Activated naive CD8-positive, alpha-beta T cell treated with anti-CD3 and anti-CD28 coated beads for 36 hours (primary cell): Measurements from ENCODE around the gene C1QTNF5. TPM values are rescaled to one million over a fixed set of nuclear protein-coding genes. Genes with fewer than 3 reads are reported as not detected.

Experiments used
- DNase-seq: peaks from one replicate; pipeline ENCODE4 v3.0.0; 2021
- H3K27ac Mint-ChIP-seq: one replicate; pipeline ENCODE4 v1.8.0; 2022; ENCODE audit warnings: mild to moderate bottlenecking, moderate library complexity, mixed read lengths
- H3K27me3 Mint-ChIP-seq: one replicate; pipeline ENCODE4 v1.8.0; 2022; ENCODE audit warnings: mild to moderate bottlenecking, mixed read lengths
- H3K36me3 Mint-ChIP-seq: one replicate; pipeline ENCODE4 v1.8.0; 2021; ENCODE audit warnings: mild to moderate bottlenecking, mixed read lengths
- H3K4me1 Mint-ChIP-seq: one replicate; pipeline ENCODE4 v1.8.0; 2021; ENCODE audit warnings: mixed read lengths
- H3K4me3 Mint-ChIP-seq: one replicate; pipeline ENCODE4 v1.8.0; 2022; ENCODE audit warnings: mild to moderate bottlenecking, moderate library complexity, mixed read lengths
- H3K9me3 Mint-ChIP-seq: one replicate; pipeline ENCODE4 v1.8.0; 2022; ENCODE audit warnings: mixed read lengths
- total RNA-seq, 2 experiments: library from RNA; stranded (reverse); gene quantifications; one replicate each; pipeline ENCODE4 v1.2.3, GENCODE V29; 2021

The C1QTNF5 gene
- total RNA-seq, 2 experiments from 2014 or later: not detected

DNA sequence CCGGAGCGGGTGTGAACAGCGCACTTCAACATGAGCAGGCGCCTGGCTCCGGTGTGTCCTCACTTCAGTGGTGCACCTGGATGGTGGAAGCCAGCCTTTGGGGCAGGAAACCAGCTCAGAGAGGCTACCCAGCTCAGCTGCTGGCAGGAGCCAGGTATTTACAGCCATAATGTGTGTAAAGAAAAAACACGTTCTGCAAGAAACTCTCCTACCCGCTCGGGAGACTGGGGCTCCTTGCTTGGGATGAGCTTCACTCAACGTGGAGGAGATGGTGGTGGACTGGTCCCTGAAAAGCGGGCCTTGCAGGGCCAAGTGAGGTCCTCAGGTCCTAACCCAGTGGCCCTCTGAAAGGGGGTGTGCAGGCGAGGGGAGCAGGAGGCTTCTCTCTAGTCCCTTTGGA is 31.3 kb downstream of the C1QTNF5 start:
- Mint-ChIP-seq H3K27me3 (no peaks in the 10 kb centered on the region), H3K27ac (no peak overlapping the region), H3K4me3 (no peak overlapping the region), H3K4me1 (peaks cover 29% of the 10 kb centered on the region), H3K36me3 (peaks cover 11% of the 10 kb centered on the region), H3K9me3 (no peaks in the 10 kb centered on the region)
- no peak for DNase-seq

DNA sequence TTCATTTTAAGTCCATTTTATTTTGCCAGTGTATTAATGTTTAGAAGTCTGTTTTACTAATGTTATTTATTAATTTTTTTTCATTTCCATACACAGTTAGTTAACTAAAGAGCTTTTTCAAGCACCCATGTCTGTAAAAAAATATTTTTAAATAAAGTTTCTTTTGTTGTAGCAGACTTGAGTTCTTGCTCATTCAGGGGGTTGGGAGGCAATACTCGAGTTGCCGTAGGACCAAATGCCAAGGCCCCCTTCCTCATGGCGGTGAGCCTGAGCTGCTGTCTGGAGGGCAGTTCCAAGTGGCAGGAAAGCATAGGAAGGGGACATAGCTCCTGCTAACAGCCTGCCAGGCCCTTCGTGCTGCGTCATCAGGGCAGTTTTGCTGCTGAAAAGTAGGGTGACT is 32.7 kb downstream of the C1QTNF5 start:
- H3K4me3 Mint-ChIP-seq: no peak overlapping the region
- H3K9me3 Mint-ChIP-seq: no peaks in the 10 kb centered on the region
- no peak overlapping the region for H3K27ac Mint-ChIP-seq

DNA sequence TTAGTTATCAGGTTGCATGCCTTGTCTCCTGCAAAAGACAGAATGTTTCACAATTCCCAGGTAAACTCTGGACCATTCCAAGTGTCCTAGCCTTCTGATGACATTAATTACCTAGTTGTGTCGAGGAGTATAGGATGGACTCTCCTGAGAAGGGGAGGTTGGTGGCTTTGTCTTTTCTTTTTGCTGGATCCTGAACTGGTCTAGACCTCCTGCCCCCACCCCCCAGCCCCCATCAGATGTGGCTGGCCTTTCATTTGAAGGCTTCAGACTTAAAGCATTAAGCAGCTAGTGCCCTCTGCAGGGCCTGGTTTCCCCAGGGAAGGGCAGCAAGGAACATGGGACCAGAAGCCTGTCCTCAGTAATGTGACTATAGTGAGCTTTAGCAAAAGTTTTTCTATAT is 33.5 kb downstream of the C1QTNF5 start:
- Mint-ChIP-seq H3K4me3 (no peak overlapping the region), H3K9me3 (no peaks in the 10 kb centered on the region), H3K36me3 (peaks cover 24% of the 10 kb centered on the region), H3K4me1 (peaks cover 32% of the 10 kb centered on the region), H3K27me3 (no peaks in the 10 kb centered on the region), H3K27ac (peak overlapping the region; percentile 96)
- no peak for DNase-seq

More for the DNA sequence above, 32.7 kb downstream of the C1QTNF5 start:
- H3K36me3 Mint-ChIP-seq: peaks cover 22% of the 10 kb centered on the region
- DNase-seq: no peak
- no peaks in the 10 kb centered on the region for H3K27me3 Mint-ChIP-seq
- H3K4me1 Mint-ChIP-seq: peaks cover 32% of the 10 kb centered on the region

DNA sequence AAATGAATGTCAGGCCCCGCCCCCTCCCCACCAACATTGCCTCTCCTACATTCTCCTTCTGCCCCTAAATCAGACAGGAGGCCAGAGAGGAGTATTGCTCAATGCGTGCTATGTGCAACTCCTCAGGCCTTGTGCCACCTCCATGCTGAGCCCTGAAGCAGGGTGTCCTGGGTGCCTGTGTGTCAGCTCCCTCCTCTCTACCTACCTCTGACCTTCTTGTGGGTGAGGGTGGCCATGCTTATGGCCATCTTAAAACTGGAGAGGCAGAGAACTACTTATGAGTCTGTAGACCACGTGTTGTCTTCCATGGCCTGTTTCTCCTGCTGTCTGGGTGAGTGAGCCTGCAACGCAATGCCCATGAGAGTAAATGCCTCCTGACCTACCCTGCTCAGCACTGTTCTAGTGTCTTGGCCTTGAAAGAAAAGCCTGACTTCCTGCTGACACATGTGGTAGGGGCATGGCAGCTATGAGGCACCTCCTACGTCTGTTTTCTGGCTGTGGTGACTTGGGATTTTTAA is 34.3 kb downstream of the C1QTNF5 start:
- peak; percentile 33 for DNase-seq
- H3K9me3 Mint-ChIP-seq: no peaks in the 10 kb centered on the region
- H3K27me3 Mint-ChIP-seq: no peaks in the 10 kb centered on the region
- peaks cover 32% of the 10 kb centered on the region for H3K4me1 Mint-ChIP-seq
- H3K36me3 Mint-ChIP-seq: peaks cover 24% of the 10 kb centered on the region
- peak overlapping the region; percentile 96 for H3K27ac Mint-ChIP-seq
- peak overlapping the region; percentile 57 for H3K4me3 Mint-ChIP-seq

DNA sequence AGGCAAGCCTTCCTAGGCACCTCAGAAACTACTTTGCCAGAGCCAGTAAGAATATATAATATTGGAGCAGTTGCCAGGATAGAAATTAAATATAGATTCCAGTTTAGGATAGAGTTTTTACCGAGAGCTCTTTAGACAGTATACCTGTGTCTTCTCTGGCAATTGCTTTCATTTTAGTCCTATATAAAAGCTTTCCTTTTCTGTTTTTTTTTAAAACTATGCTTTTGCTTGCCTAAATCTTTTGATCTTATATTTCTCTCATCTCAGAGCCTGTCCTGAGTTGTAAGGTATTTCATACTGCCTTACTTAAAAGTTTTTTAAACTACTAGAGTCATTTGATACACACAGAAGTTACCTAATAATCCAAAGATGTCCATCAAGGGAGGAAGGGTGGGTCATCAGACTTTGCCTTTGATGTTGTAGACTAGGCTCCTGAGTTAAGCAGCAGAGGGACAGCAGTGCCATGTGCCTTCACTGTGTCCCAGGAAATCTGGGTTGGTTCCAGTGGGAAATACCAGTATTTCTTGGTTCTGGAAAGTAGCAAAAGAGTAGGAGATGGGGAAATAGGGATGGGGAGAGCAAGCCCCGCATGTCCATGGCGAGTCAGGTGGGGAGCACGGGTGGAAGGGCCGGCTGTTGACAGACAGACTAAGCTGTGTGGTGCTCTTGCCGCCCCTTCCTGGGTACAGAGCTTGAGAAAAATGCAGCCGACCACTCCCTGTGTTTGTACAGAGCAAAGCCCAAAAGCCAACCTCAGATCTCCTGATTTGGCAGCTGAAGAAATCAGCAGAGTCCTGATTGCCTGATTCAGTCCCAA is 34.9 kb downstream of the C1QTNF5 start:
- no peaks in the 10 kb centered on the region for H3K9me3 Mint-ChIP-seq
- no peaks in the 10 kb centered on the region for H3K27me3 Mint-ChIP-seq
- peaks cover 24% of the 10 kb centered on the region for H3K36me3 Mint-ChIP-seq
- H3K27ac Mint-ChIP-seq: peak overlapping the region; percentile 96
- DNase-seq: no peak
- H3K4me3 Mint-ChIP-seq: peak overlapping the region; percentile 57
- peaks cover 32% of the 10 kb centered on the region for H3K4me1 Mint-ChIP-seq

DNA sequence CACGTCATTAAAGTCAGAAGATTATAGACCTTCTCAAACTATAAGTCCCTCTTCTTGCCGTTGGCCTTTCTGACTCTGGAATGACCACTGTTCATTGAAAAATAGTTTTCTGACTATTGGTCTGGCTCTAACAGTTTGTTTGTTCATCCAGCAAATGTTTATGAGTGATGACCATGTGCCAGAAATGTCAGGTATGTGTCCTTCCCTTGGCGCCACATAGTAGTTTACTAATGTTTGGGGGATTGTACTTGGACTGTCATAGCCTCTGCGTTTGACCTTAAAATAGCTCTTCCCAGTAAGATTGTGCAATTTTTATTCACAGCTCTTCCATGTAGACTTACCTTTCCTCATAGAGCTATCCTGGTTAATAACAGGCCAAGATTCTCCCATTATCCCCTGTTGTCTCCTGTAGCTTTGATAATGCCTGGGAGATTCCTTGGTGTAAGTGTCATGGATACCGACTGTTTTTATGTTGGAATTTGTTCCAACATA is 37.4 kb downstream of the C1QTNF5 start:
- Mint-ChIP-seq H3K9me3 (no peaks in the 10 kb centered on the region), H3K36me3 (peaks cover 25% of the 10 kb centered on the region), H3K27ac (no peak overlapping the region), H3K27me3 (no peaks in the 10 kb centered on the region), H3K4me1 (peaks cover 32% of the 10 kb centered on the region), H3K4me3 (no peak overlapping the region)
- DNase-seq: no peak

DNA sequence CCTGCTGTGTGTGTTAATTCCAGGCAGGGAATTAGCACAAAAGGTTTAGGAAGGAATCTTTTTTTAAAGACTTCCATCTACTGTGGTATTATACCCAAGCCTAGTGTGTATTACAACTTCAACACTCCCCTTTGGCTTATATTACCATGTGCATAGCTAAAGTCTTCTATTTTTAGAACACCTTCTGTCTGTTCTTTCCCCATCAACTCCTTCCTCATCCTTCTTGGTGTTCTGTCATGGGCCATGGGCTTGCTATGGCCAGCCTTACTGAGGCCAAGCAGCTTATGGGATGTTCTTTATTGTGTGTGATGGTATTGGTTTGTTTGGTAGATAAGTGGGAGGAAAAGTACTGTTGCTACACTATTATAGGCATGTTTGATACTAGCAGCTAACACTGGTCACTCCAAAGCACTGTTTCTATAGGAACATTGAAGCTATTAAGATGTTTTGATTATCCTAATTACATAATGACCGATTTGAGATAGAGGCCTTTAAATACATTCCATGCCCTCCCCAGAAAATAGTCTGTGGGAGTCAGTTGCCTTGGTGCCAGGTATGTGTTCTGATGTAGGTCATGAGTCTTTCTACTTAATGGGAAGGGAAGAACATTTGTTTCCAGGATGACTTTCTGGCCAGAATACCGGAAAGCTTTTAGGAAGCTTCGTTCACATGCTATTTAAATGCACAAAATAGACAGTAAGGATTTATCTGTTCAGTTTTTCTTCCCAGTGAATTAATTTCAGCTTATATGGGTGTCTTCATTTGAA is 40.3 kb downstream of the C1QTNF5 start:
- Mint-ChIP-seq H3K27me3 (no peaks in the 10 kb centered on the region), H3K9me3 (no peaks in the 10 kb centered on the region), H3K4me1 (peaks cover 10% of the 10 kb centered on the region), H3K27ac (no peak overlapping the region), H3K36me3 (peaks cover 22% of the 10 kb centered on the region), H3K4me3 (no peak overlapping the region)
- DNase-seq: no peak

DNA sequence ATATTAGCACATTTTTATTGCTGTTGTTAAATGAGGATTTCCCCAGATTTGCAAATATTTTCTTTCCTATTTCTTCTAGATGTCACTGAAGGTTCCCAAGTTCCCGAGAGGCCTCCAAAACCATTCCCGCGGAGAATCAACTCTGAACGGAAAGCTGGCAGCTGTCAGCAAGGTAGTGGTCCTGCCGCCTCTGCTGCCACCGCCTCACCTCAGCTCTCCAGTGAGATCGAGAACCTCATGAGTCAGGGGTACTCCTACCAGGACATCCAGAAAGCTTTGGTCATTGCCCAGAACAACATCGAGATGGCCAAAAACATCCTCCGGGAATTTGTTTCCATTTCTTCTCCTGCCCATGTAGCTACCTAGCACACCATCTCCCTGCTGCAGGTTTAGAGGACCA is 41.3 kb downstream of the C1QTNF5 start:
- no peak for DNase-seq
- H3K4me1 Mint-ChIP-seq: peaks cover 2% of the 10 kb centered on the region
- no peaks in the 10 kb centered on the region for H3K9me3 Mint-ChIP-seq
- no peak overlapping the region for H3K27ac Mint-ChIP-seq
- H3K27me3 Mint-ChIP-seq: no peaks in the 10 kb centered on the region
- H3K36me3 Mint-ChIP-seq: peaks cover 18% of the 10 kb centered on the region
- no peak overlapping the region for H3K4me3 Mint-ChIP-seq

DNA sequence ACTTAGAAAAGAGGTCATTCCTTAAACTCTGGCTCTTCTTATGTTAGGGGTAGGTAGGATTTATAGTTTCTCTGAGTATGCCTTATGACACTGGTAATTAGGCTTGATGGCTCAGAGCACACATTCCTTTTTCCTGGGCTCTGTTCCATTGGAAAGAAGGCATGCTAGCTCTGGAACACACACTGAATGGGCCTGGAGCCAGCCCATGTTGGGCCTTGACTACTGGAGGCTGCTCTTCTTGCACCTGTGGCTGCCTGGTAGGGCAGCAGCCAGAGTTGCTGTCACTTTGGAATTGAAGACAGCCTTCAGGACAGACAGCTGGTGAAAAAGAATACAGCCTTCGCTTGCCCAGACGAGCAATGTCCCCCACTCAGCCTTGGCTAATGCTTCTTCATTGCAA is 42.0 kb downstream of the C1QTNF5 start:
- no peak overlapping the region for H3K27ac Mint-ChIP-seq
- no peaks in the 10 kb centered on the region for H3K27me3 Mint-ChIP-seq
- H3K36me3 Mint-ChIP-seq: peaks cover 14% of the 10 kb centered on the region
- no peak for DNase-seq
- no peaks in the 10 kb centered on the region for H3K9me3 Mint-ChIP-seq
- H3K4me1 Mint-ChIP-seq: no peaks in the 10 kb centered on the region
- H3K4me3 Mint-ChIP-seq: no peak overlapping the region

DNA sequence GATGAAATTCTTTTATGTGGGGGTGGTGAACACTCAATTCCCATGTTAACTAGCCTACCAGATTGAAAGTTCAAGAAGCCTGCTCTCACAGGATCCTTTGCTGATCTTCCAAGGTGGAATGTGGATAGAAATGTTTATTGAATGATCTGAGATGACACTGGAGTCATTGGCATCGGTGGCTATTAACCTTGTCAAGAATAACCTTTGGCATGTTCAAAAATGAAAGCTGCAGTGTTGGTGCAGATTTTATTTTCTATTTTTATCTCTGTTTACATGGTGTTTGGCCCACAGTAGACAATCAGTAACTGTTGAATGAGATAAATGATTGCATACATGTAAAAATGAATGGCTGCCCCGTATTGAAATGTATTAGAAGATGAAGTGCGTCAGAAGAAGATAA is 42.7 kb downstream of the C1QTNF5 start:
- no peaks in the 10 kb centered on the region for H3K27me3 Mint-ChIP-seq
- DNase-seq: no peak
- no peak overlapping the region for H3K4me3 Mint-ChIP-seq
- H3K4me1 Mint-ChIP-seq: no peaks in the 10 kb centered on the region
- H3K27ac Mint-ChIP-seq: no peak overlapping the region
- H3K9me3 Mint-ChIP-seq: no peaks in the 10 kb centered on the region
- peaks cover 7% of the 10 kb centered on the region for H3K36me3 Mint-ChIP-seq

DNA sequence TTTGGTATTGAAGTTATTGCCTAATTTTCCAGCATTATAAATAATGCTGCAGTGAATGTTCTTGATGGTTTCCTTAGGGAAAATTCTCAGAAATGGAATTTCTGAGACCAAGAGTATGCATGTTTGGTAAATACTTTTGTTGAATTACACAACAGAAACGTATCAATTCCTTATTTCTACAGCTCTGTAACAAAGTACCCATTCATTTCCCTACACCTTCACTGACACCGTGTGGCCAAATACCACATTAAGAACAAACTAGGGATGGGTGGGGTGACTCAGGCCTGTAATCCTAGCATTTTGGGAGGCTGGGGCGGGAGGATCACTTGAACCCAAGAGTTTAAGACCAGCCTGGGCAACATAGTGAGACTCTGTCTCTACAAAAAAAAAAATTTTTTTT is 45.5 kb downstream of the C1QTNF5 start:
- Mint-ChIP-seq H3K4me1 (no peaks in the 10 kb centered on the region), H3K27ac (no peak overlapping the region), H3K4me3 (no peak overlapping the region), H3K36me3 (peaks cover 19% of the 10 kb centered on the region), H3K9me3 (no peaks in the 10 kb centered on the region), H3K27me3 (no peaks in the 10 kb centered on the region)
- DNase-seq: no peak

DNA sequence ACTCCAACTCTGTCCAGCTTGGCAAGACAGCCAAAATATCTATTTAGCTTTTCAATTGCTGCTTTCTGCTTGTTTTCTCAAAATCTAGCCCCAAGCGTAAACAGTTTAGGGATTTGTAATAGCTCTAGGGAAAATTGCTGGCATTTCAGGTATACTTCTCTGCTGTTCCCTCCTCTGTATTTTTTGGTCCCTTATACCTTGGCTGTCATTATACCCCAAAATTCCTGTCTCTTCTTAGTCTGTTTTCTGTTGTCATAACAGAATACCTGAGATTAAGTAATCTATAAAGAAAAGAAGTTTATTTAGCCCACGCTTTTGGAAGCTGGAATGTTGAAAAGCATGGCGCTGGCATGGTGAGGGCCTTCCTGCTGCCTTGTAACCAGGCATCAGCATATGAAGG is 47.2 kb downstream of the C1QTNF5 start:
- Mint-ChIP-seq H3K27me3 (no peaks in the 10 kb centered on the region), H3K4me3 (no peak overlapping the region), H3K36me3 (peaks cover 17% of the 10 kb centered on the region), H3K4me1 (no peaks in the 10 kb centered on the region), H3K27ac (no peak overlapping the region), H3K9me3 (no peaks in the 10 kb centered on the region)
- no peak for DNase-seq

DNA sequence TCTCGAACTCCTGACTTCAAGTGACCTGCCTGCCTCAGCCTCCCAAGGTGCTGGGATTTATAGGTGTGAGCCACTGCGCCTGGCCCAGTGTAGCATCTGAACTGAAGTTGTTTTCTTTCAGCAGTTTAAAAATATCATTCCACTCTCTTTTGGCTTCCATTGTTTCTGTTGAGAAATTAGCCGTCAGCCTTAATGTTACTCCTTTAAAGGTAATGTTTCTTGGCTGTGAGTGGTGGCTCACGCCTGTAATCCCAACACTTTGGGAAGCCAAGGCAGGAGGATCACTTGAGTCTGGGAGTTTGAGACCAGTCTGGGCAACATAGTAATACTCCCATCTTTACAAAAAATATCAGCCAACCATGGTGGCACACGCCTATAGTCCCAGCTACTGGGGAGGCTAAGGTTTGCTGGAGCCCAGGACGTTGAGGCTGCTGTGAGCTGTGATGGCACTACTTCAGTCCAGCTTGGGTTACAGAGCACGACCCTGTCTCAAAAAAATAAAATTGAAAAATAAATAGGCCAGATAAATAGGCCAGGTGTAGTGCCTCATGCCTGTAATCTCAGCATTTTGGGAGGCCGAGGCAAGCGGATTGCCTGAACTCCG is 49.7 kb downstream of the C1QTNF5 start:
- no peak overlapping the region for H3K27ac Mint-ChIP-seq
- no peak for DNase-seq

More for the DNA sequence above, 49.7 kb downstream of the C1QTNF5 start:
- H3K36me3 Mint-ChIP-seq: peaks cover 13% of the 10 kb centered on the region
- no peak overlapping the region for H3K4me3 Mint-ChIP-seq
- no peaks in the 10 kb centered on the region for H3K9me3 Mint-ChIP-seq
- H3K27me3 Mint-ChIP-seq: no peaks in the 10 kb centered on the region
- no peaks in the 10 kb centered on the region for H3K4me1 Mint-ChIP-seq
